B cell (primary cell): ENCODE data around the gene TTLL11. TPM values are rescaled to one million over a fixed set of nuclear protein-coding genes. Genes with fewer than 3 reads are reported as not detected.

ENCODE experiments used
- ATAC-seq: fragments of 200-7000 bp; cut with Tn5 transposase; one replicate; pipeline ENCODE4 v1.10.0; 2021; ENCODE audit warnings: low read depth, mild to moderate bottlenecking, moderate number of reproducible peaks, moderate library complexity
- CTCF ChIA-PET: fragments of 350-600 bp; sonication (Branson Sonifier 250); formaldehyde crosslinking; loops from one replicate; lab custom pipeline; 2021; ENCODE audit warnings: antibody characterized with exemption, inconsistent platforms; lab: Charles Lee
- POLR2A ChIA-PET: fragments of 350-600 bp; sonication (Branson Sonifier 250); formaldehyde crosslinking; loops from one replicate; lab custom pipeline; 2021; ENCODE audit warnings: antibody characterized with exemption; lab: Charles Lee
- DNase-seq: peaks from one replicate; pipeline ENCODE4 v3.0.0; 2013
- H2AFZ ChIP-seq: 2 replicates; pipeline ENCODE4 v1.6.1; 2012; ENCODE audit warnings: mild to moderate bottlenecking, low read depth, low read length; ENCODE audit not compliant: insufficient read depth, poor library complexity, severe bottlenecking
- H3K27ac ChIP-seq, 2 donors: 1 replicate in 1 of 2; 2 replicates in 1 of 2; pipeline ENCODE4 v1.5.1; 2012 to 2013; ENCODE audit warnings: low read length in 2 of 2, mild to moderate bottlenecking in 2 of 2, moderate library complexity in 1 of 2
- H3K27me3 ChIP-seq, 4 experiments: fragments of 200-600 bp in 1 of 4; sonication (generic) in 1 of 4; replicated peaks in 1 of 4; 1 replicate in 2 of 4; 2 replicates in 2 of 4; pipeline versions ENCODE4 v1.6.1 to v1.7.0; 2013 to 2016; ENCODE audit warnings: low read length in 3 of 4, mild to moderate bottlenecking in 2 of 4, mixed read lengths in 1 of 4, moderate library complexity in 1 of 4; ENCODE audit not compliant: insufficient read depth in 4 of 4, control insufficient read depth in 3 of 4; ENCODE audit errors: control extremely low read depth in 1 of 4
- H3K36me3 ChIP-seq, 2 experiments: replicated peaks in 1 of 2; 1 replicate in 1 of 2; 2 replicates in 1 of 2; pipeline versions ENCODE4 v1.6.1 to v1.7.1; 2013; ENCODE audit warnings: low read length in 1 of 2; ENCODE audit not compliant: insufficient read depth in 2 of 2, control insufficient read depth in 1 of 2; ENCODE audit errors: control extremely low read depth in 1 of 2, extremely low read depth in 1 of 2
- H3K4me1 ChIP-seq, 2 donors: fragments of 200-600 bp in 1 of 2; sonication (generic) in 1 of 2; 1 replicate in 1 of 2; 2 replicates in 1 of 2; pipeline versions ENCODE4 v1.5.1 to v1.6.1; 2013 to 2017; ENCODE audit warnings: low read length in 2 of 2; ENCODE audit not compliant: control insufficient read depth in 2 of 2, insufficient read depth in 2 of 2
- H3K4me2 ChIP-seq: replicated peaks from 2 replicates; pipeline ENCODE3; 2012; ENCODE audit warnings: mild to moderate bottlenecking, low read depth, low read length; ENCODE audit not compliant: poor library complexity, severe bottlenecking
- H3K4me3 ChIP-seq, 5 experiments: fragments of 200-600 bp in 1 of 5; sonication (generic) in 1 of 5; 1 replicate in 3 of 5; 2 replicates in 2 of 5; pipeline versions ENCODE4 v1.5.1 to v1.7.0; 2011 to 2016; ENCODE audit warnings: low read length in 4 of 5, mild to moderate bottlenecking in 4 of 5, low read depth in 2 of 5, control low read depth in 1 of 5, moderate library complexity in 1 of 5; ENCODE audit not compliant: insufficient read depth in 1 of 5; ENCODE audit errors: control extremely low read depth in 1 of 5, extremely low read depth in 1 of 5
- H3K79me2 ChIP-seq: fragments of 200-600 bp; sonication (generic); one replicate; pipeline ENCODE4 v1.6.0; 2016; ENCODE audit warnings: low read length; ENCODE audit not compliant: control insufficient read depth, insufficient read depth
- H3K9ac ChIP-seq: fragments of 200-600 bp; sonication (generic); 2 replicates; pipeline ENCODE4 v1.6.1; 2017; ENCODE audit warnings: mild to moderate bottlenecking, low read length, moderate library complexity
- H3K9me3 ChIP-seq, 3 donors: one replicate each; pipeline versions ENCODE4 v1.6.1 to v1.7.1; 2013; ENCODE audit warnings: low read length in 2 of 3; ENCODE audit not compliant: control insufficient read depth in 2 of 3, insufficient read depth in 1 of 3; ENCODE audit errors: control extremely low read depth in 1 of 3
- H4K20me1 ChIP-seq: 2 replicates; pipeline ENCODE4 v1.6.0; 2012; ENCODE audit warnings: mild to moderate bottlenecking, low read length; ENCODE audit not compliant: insufficient read depth, control insufficient read depth, poor library complexity, severe bottlenecking
- H3K27ac Mint-ChIP-seq: one replicate; pipeline ENCODE4 v1.8.0; 2021; ENCODE audit warnings: mixed read lengths
- H3K27me3 Mint-ChIP-seq: one replicate; pipeline ENCODE4 v1.8.0; 2021; ENCODE audit warnings: mixed read lengths
- H3K4me1 Mint-ChIP-seq: one replicate; pipeline ENCODE4 v1.8.0; 2021; ENCODE audit warnings: mixed read lengths
- H3K4me3 Mint-ChIP-seq: one replicate; pipeline ENCODE4 v1.8.0; 2021; ENCODE audit warnings: mixed read lengths
- H3K9me3 Mint-ChIP-seq: one replicate; pipeline ENCODE4 v1.8.0; 2022; ENCODE audit warnings: mixed read lengths; ENCODE audit not compliant: insufficient read depth
- CTCF ChIP-seq: fragments of 200-600 bp; IDR thresholded peaks from one replicate; pipeline ENCODE4 v1.8.0; 2022; ENCODE audit warnings: antibody characterized with exemption, mild to moderate bottlenecking
- EZH2 ChIP-seq: IDR thresholded peaks from 2 replicates; pipeline ENCODE4 v1.6.1; 2012; ENCODE audit warnings: borderline replicate concordance, low read depth, mild to moderate bottlenecking, moderate library complexity, low read length; ENCODE audit not compliant: insufficient read depth, poor library complexity, severe bottlenecking
- WGBS: methylation state at CpG from one replicate; pipeline ENCODE4 v1.1.5; 2013; ENCODE audit warnings: missing lambda C conversion rate; ENCODE audit not compliant: insufficient coverage; 5-methylcytosine and 5-hydroxymethylcytosine counted together
- intact Hi-C: fragments of 100-400 bp; cut with micrococcal nuclease; formaldehyde crosslinking; loops from one replicate; pipeline ENCODE4 v1.10.0; 2022
- polyA plus RNA-seq: library from polyadenylated mRNA; depleted of rRNA; stranded (reverse); fragments of >200 nt; gene quantifications from 2 replicates; pipeline ENCODE4 v1.2.3, GENCODE V29; 2012
- total RNA-seq, 2 donors: library from RNA; stranded (reverse); fragments of 120-200 nt in 1 of 2; gene quantifications; 1 replicate in 1 of 2; 2 replicates in 1 of 2; pipeline versions ENCODE4 v1.2.3 to v1.2.4, GENCODE V29; 2013 to 2022

TTLL11 gene
- total and polyA plus RNA-seq, 2 donors (not counting 1 experiment from before 2014, with no cell fraction given), result 3.6 to 3.8 TPM

DNA sequence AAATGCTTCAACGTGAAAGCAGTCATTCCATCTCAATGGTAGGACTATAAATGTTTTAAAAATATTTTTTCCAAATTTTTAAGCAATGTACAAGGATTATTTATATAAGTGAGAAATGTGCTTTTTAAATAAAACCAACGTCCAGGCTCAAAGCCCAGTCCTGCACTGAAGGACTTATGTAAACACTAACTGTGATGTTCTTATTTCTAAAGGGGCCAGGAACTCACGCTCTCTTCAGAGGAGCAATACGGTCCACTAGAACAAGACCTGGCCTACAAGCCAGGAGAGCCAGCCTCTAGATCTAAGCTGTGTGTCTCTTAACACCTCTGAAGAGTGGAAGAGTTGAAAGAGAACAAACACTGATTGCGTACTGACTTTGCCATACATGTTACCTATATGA lies 12.1 kb downstream of the TTLL11 start:
- no peaks in the 10 kb centered on the region for H3K27me3 Mint-ChIP-seq
- 95% methylated on average over 2 of the region's 5 CpGs for WGBS
- no peaks in the 10 kb centered on the region for H3K4me1 Mint-ChIP-seq
- Histone ChIP-seq H3K4me2 (no peak overlapping the region), H3K79me2 (peaks cover 21% of the 10 kb centered on the region), H3K9me3 (peaks cover 0 to 13% (median 4%) of the 10 kb centered on the region in 3 donors), H2AFZ (no peak overlapping the region), H4K20me1 (peaks cover 12% of the 10 kb centered on the region), H3K27me3 (no peaks in the 10 kb centered on the region), H3K9ac (no peak overlapping the region), H3K4me1 (no peaks in the 10 kb centered on the region), H3K36me3 (no peaks in the 10 kb centered on the region), H3K4me3 (no peak overlapping the region), H3K27ac (no peak overlapping the region)
- no peak for DNase-seq
- peaks cover 3% of the 10 kb centered on the region for H3K9me3 Mint-ChIP-seq
- ChIA-PET CTCF (interaction anchor here (1.2 to 1.6 kb wide), 2 partner anchors 16 to 18 kb away, joined by 3 to 7 read pairs; no protein-coding TSS in a partner anchor), POLR2A (no interaction called here)
- intact Hi-C loops, result no loop called here
- no peak overlapping the region for H3K27ac Mint-ChIP-seq
- TF ChIP-seq CTCF (no peak), EZH2 (no peak)
- no peak overlapping the region for H3K4me3 Mint-ChIP-seq
- ATAC-seq, result no peak

- no peak overlapping the region for H3K9ac ChIP-seq
- TF ChIP-seq EZH2, result no peak
- no peak for TF ChIP-seq CTCF
- H3K9me3 ChIP-seq, result peaks cover 0 to 13% (median 4%) of the 10 kb centered on the region in 3 donors
- ATAC-seq (no peak), DNase-seq (no peak)
- no peak overlapping the region for H3K4me2 ChIP-seq
- peaks cover 3% of the 10 kb centered on the region for H3K9me3 Mint-ChIP-seq
- no peaks in the 10 kb centered on the region for H3K4me1 ChIP-seq
- H3K27me3 ChIP-seq, result no peaks in the 10 kb centered on the region
- POLR2A ChIA-PET, result no interaction called here
- peaks cover 7% of the 10 kb centered on the region for H4K20me1 ChIP-seq
- H3K4me3 Mint-ChIP-seq, result no peak overlapping the region
- no CpG with 5 or more reads among the region's 1 CpG for WGBS
- no peaks in the 10 kb centered on the region for H3K4me1 Mint-ChIP-seq
- H3K4me3 ChIP-seq, result no peak overlapping the region
- no peak overlapping the region for H3K27ac ChIP-seq
- intact Hi-C loops, result no loop called here
- H3K27ac Mint-ChIP-seq, result no peak overlapping the region
- no peak overlapping the region for H2AFZ ChIP-seq
- no peaks in the 10 kb centered on the region for H3K27me3 Mint-ChIP-seq
- peaks cover 12% of the 10 kb centered on the region for H3K79me2 ChIP-seq
- CTCF ChIA-PET, result no interaction called here
- H3K36me3 ChIP-seq, result no peaks in the 10 kb centered on the region
Measured at GRCh38 chr9:122078557-122078956, 14.6 kb downstream of the TTLL11 start.
